Measurements from ENCODE around the gene RCE1.

Gene RCE1

GRCh38 chr11:66854729-66855211 is 11.5 kb downstream of the RCE1 start:
- ChIA-PET POLR2A (interaction anchor here (5.5 kb wide), 1 partner anchor 11 kb away, joined by 63 read pairs; the partner anchor contains the start of gene RCE1), CTCF (interaction anchor here (1.1 kb wide), 1 partner anchor 10 kb away, joined by 3 read pairs; no protein-coding TSS in a partner anchor)
- DNase-seq (ENCODE audit: extremely low spot score) = no peak
- TF ChIP-seq ELF4 (IDR thresholded peaks at IDR 0.05) (no peak), ZNF384 (IDR thresholded peaks at IDR 0.05) (no peak)

DNA sequence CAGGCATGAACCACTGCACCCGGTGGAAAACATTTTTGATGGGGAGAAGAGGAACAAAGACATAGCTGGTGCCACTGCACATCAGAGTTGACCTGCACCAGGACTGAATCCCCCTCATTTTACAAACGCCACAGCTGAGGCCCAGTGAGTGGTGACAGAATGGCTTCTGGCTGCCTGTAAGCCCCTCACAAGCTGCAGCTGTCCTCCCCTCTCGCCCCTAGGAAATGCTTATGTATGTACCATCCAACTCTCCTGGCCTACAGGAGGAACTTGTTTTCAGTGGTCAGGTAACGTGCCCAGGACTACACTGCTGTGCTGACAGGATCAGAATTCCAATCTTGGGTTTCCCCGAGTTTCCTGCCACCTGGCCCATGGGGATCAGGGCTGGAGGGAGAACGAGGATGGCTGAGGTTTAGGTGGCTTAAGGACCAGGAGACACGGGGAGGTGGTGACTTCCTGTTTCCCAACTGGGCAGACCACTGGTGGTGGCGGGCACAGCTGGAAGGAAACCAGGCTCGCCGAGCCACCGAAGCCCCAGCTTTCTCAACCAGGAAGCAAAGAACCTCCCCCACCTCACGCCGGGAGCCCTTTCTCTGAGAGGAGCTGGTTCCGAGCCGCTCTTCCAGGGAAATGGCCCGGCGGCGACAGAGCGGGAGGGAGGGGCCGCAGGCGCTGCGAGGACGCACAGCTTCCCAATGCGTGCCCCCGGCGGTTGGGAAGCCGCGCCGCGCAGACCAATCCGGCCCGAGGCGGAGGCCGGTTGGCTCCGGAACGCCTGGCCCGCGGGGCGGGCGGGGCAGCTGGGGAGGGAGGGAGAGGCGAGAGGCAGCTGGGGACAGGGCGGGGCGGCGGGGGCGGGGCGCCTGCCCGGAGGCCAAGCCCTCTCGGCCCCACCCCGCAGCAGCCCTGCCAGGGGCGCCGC is 12.6 kb downstream of the RCE1 start:
- TF ChIP-seq FOXM1 (IDR thresholded peaks at IDR 0.05; ENCODE audit: borderline replicate concordance) (no peak), L3MBTL2 (conservative IDR thresholded peaks at IDR 0.05) (peak; percentile 40; the same call in 1 of the 2 replicates)
- ChIA-PET POLR2A (interaction anchor here (0.6 to 5.5 kb wide), 12 partner anchors 11 to 509 kb away, joined by 3 to 63 read pairs (median 4); partner anchors contain the start of genes MRPL11, RCE1 and SPTBN2), CTCF (interaction anchor here (1.1 kb wide), 1 partner anchor 9 kb away, joined by 3 read pairs; no protein-coding TSS in a partner anchor)
- peak; percentile 92 for DNase-seq (ENCODE audit: extremely low spot score)

- ChIA-PET POLR2A (interaction anchor here (0.6 to 5.5 kb wide), 13 partner anchors 10 to 567 kb away, joined by 3 to 63 read pairs (median 4); partner anchors contain the start of genes RCE1, SPTBN2 and YIF1A), CTCF (no interaction called here)
- peak; percentile 49 for DNase-seq (ENCODE audit: extremely low spot score)
- TF ChIP-seq SP1 (IDR thresholded peaks at IDR 0.05) (no peak), ARNT (IDR thresholded peaks at IDR 0.05) (no peak), L3MBTL2 (conservative IDR thresholded peaks at IDR 0.05) (peak; percentile 4; the same call in 1 of the 2 replicates), FOXK2 (IDR thresholded peaks at IDR 0.05) (no peak), CTBP1 (IDR thresholded peaks at IDR 0.05; ENCODE audit: borderline replicate concordance) (no peak), NFRKB (IDR thresholded peaks at IDR 0.05) (no peak), LEF1 (IDR thresholded peaks at IDR 0.05; ENCODE audit: borderline replicate concordance) (no peak), ELF4 (IDR thresholded peaks at IDR 0.05) (no peak), BHLHE40 (IDR thresholded peaks at IDR 0.05; ENCODE audit: borderline replicate concordance) (no peak)
Measured at GRCh38 chr11:66856496-66857233, 13.4 kb downstream of the RCE1 start, which contains the start of gene LRFN4. LRFN4 (plus strand) TSS chr11:66857064; CDS start chr11:66857745, 681 bp downstream.

- DNase-seq (ENCODE audit: extremely low spot score) = no peak
- CTCF ChIA-PET = no interaction called here
- TF ChIP-seq NFRKB (IDR thresholded peaks at IDR 0.05) (no peak), ELF4 (IDR thresholded peaks at IDR 0.05) (no peak), HDGF (IDR thresholded peaks at IDR 0.05; ENCODE audit: borderline replicate concordance) (no peak), FOXK2 (IDR thresholded peaks at IDR 0.05) (no peak), SUZ12 (IDR thresholded peaks at IDR 0.05) (no peak), CTBP1 (IDR thresholded peaks at IDR 0.05; ENCODE audit: borderline replicate concordance) (no peak), ARNT (IDR thresholded peaks at IDR 0.05) (no peak), L3MBTL2 (conservative IDR thresholded peaks at IDR 0.05) (no peak), ZNF384 (IDR thresholded peaks at IDR 0.05) (no peak), LEF1 (IDR thresholded peaks at IDR 0.05; ENCODE audit: borderline replicate concordance) (no peak), FOXA1 (IDR thresholded peaks at IDR 0.05) (no peak), FOXM1 (IDR thresholded peaks at IDR 0.05; ENCODE audit: borderline replicate concordance) (no peak), SP1 (IDR thresholded peaks at IDR 0.05) (no peak), BHLHE40 (IDR thresholded peaks at IDR 0.05; ENCODE audit: borderline replicate concordance) (no peak), TARDBP (IDR thresholded peaks at IDR 0.05) (no peak)
- TF ChIP-seq, protein P1, sequence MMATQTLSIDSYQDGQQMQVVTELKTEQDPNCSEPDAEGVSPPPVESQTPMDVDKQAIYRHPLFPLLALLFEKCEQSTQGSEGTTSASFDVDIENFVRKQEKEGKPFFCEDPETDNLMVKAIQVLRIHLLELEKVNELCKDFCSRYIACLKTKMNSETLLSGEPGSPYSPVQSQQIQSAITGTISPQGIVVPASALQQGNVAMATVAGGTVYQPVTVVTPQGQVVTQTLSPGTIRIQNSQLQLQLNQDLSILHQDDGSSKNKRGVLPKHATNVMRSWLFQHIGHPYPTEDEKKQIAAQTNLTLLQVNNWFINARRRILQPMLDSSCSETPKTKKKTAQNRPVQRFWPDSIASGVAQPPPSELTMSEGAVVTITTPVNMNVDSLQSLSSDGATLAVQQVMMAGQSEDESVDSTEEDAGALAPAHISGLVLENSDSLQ (IDR thresholded peaks at IDR 0.05) = no peak
- POLR2A ChIA-PET = interaction anchor here (1.0 to 1.1 kb wide), 2 partner anchors 10 to 568 kb away, joined by 3 read pairs; partner anchors contain the start of gene YIF1A
Measured at GRCh38 chr11:66857234-66857926, 14.1 kb downstream of the RCE1 start.

DNA sequence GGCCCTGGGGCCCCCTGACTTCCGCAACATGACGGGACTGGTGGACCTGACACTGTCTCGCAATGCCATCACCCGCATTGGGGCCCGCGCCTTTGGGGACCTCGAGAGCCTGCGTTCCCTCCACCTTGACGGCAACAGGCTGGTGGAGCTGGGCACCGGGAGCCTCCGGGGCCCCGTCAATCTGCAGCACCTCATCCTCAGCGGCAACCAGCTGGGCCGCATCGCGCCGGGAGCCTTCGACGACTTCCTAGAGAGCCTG is 14.6 kb downstream of the RCE1 start:
- TF ChIP-seq FOXM1 (IDR thresholded peaks at IDR 0.05; ENCODE audit: borderline replicate concordance) = no peak
- no peak for TF ChIP-seq LEF1 (IDR thresholded peaks at IDR 0.05; ENCODE audit: borderline replicate concordance)
- no peak for TF ChIP-seq ELF4 (IDR thresholded peaks at IDR 0.05)
- no peak for TF ChIP-seq HDGF (IDR thresholded peaks at IDR 0.05; ENCODE audit: borderline replicate concordance)
- POLR2A ChIA-PET = interaction anchor here (0.6 to 1.1 kb wide), 3 partner anchors 10 to 568 kb away, joined by 3 to 4 read pairs (median 3); partner anchors contain the start of gene YIF1A
- CTCF ChIA-PET = no interaction called here
- no peak for DNase-seq (ENCODE audit: extremely low spot score)

DNA sequence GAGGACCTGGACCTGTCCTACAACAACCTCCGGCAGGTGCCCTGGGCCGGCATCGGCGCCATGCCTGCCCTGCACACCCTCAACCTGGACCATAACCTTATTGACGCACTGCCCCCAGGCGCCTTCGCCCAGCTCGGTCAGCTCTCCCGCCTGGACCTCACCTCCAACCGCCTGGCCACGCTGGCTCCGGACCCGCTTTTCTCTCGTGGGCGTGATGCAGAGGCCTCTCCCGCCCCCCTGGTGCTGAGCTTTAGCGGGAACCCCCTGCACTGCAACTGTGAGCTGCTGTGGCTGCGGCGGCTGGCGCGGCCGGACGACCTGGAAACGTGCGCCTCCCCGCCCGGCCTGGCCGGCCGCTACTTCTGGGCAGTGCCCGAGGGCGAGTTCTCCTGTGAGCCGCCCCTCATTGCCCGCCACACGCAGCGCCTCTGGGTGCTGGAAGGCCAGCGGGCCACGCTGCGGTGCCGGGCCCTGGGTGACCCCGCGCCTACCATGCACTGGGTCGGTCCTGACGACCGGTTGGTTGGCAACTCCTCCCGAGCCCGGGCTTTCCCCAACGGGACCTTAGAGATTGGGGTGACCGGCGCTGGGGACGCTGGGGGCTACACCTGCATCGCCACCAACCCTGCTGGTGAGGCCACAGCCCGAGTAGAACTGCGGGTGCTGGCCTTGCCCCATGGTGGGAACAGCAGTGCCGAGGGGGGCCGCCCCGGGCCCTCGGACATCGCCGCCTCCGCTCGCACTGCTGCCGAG is 15.1 kb downstream of the RCE1 start:
- ChIA-PET POLR2A (interaction anchor here (0.6 to 1.1 kb wide), 2 partner anchors 16 to 569 kb away, joined by 3 to 4 read pairs; partner anchors contain the start of gene YIF1A), CTCF (interaction anchor here (0.6 kb wide), 1 partner anchor 14 kb away, joined by 4 read pairs; no protein-coding TSS in a partner anchor)
- no peak for DNase-seq (ENCODE audit: extremely low spot score)
- TF ChIP-seq LEF1 (IDR thresholded peaks at IDR 0.05; ENCODE audit: borderline replicate concordance) (no peak), SP1 (IDR thresholded peaks at IDR 0.05) (no peak), L3MBTL2 (conservative IDR thresholded peaks at IDR 0.05) (no peak), ARNT (IDR thresholded peaks at IDR 0.05) (no peak), ZNF384 (IDR thresholded peaks at IDR 0.05) (no peak), NFRKB (IDR thresholded peaks at IDR 0.05) (no peak), FOXA1 (IDR thresholded peaks at IDR 0.05) (no peak), CTBP1 (IDR thresholded peaks at IDR 0.05; ENCODE audit: borderline replicate concordance) (no peak), TARDBP (IDR thresholded peaks at IDR 0.05) (no peak), FOXM1 (IDR thresholded peaks at IDR 0.05; ENCODE audit: borderline replicate concordance) (no peak), BHLHE40 (IDR thresholded peaks at IDR 0.05; ENCODE audit: borderline replicate concordance) (no peak), SUZ12 (IDR thresholded peaks at IDR 0.05) (no peak), HDGF (IDR thresholded peaks at IDR 0.05; ENCODE audit: borderline replicate concordance) (no peak), FOXK2 (IDR thresholded peaks at IDR 0.05) (no peak), ELF4 (IDR thresholded peaks at IDR 0.05) (no peak)
- TF ChIP-seq, protein P1 (IDR thresholded peaks at IDR 0.05) = no peak

All from HEK293T (cell line).